GM19239 (cell line): ENCODE data around the gene DMD.

Source experiments
- DNase-seq: peaks from one replicate; pipeline ENCODE4 v3.0.0; 2011; ENCODE audit warnings: low spot score; ENCODE audit not compliant: insufficient read length
- FAIRE-seq: peaks from 2 replicates; lab custom pipeline; 2011; peaks lifted over from hg19 to GRCh38; lab: Jason Lieb, UNC

DMD gene

GRCh38 chrX:31297881-31298280 lies 1913.5 kb downstream of the DMD start:
- FAIRE-seq (no peak), DNase-seq (no peak)

DNA sequence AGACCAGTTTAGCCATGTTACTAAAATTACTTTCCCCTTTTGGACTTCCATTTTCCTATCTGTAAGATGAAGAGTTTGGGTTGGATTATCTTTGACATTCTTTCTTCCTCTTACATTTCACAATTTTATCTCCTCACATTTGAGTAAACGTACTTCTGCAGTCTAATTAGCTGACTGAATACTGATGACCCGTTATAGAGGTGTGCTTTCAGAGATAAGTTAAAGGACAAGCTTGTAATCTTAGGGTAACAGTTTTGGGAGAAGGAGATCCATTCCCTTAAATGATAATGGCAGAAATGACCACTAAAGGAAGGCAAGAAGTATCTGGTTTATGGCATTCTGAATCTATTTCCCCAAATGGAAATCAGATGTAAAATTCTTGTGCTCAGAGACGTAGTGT lies 1916.9 kb downstream of the DMD start:
- DNase-seq (no peak), FAIRE-seq (no peak)

GRCh38 chrX:31293409-31293808 lies 1917.9 kb downstream of the DMD start:
- no peak for FAIRE-seq
- no peak for DNase-seq

GRCh38 chrX:31291131-31291530 lies 1920.2 kb downstream of the DMD start:
- FAIRE-seq (no peak), DNase-seq (no peak)

DNA sequence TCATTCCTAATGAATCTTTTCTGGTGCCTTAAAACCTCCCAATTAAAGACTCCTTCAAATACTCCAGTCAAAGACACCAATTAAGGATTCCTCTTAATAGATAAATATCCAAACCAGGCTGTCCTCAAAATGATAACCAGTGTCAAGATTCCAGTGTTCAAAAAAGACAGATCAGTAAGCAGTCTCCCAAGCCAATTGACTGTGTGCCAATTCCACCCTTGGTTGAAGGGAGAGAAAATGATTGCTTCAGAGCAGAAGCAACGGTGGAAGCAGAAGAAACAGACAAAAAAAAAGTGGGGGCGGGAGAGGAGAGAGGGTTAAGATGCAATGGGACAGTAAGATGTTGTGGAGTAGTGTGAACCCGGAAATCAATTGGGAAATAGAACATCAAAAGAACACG lies 1923.5 kb downstream of the DMD start:
- DNase-seq (no peak), FAIRE-seq (no peak)

DNA sequence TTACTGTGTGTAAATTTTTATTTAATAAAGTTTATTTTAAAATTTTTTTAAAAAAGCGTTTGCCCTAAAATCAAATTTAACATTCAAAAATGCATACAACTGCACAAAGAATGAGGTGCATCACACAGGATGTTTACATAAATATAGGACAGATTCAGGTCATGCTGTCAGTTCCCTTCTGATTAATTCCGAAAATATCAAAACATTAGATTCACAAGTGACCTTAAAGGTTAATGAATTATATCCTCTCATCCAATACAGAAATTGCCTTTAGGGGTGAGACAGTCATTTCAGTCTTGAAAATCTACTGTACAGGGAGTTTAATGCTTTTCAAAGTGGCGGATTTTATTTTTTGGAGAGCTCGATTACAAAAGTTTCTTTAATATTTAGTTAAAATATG lies 1930.8 kb downstream of the DMD start:
- no peak for DNase-seq
- no peak for FAIRE-seq

GRCh38 chrX:31279359-31279758 lies 1932.0 kb downstream of the DMD start:
- DNase-seq (no peak), FAIRE-seq (no peak)

DNA sequence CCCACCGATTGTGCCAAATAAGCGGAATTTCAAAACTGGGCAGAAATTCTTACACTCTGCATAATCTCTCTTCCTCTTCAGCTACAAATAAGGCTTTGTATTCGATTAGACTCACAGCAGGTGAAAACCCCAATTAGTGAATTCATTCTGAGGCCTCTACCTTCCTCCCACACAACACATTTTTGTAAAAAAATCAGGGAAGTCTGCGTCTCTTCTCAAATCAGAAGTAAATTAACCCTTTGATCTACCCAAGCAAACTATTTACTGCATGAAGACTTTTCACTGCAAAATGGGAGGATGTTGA lies 1938.9 kb downstream of the DMD start:
- FAIRE-seq (peak; percentile 4), DNase-seq (no peak)

GRCh38 chrX:31271615-31272471 lies 1939.5 kb downstream of the DMD start:
- DNase-seq = no peak
- peak; percentile 21 for FAIRE-seq

DNA sequence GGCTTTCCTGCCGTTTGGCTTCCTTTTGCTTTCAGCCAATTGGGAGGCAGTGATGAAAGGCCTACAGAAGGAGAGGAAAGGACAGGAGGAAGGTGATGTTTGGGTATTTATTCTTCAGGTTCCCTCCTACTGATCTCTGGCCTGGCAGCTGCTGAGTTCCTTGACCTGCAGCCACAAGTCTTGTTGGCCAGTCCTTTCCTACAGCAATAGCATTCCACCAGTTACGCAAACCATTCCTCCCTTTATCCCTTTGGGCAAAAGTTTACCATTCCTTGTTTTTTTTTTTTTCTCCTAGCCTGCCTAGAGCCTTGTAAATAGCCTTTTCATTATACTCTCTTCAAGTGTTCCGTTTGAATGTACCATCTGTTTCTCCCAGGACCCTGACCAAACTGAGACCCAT lies 1941.4 kb downstream of the DMD start:
- FAIRE-seq = no peak
- DNase-seq = no peak

DNA sequence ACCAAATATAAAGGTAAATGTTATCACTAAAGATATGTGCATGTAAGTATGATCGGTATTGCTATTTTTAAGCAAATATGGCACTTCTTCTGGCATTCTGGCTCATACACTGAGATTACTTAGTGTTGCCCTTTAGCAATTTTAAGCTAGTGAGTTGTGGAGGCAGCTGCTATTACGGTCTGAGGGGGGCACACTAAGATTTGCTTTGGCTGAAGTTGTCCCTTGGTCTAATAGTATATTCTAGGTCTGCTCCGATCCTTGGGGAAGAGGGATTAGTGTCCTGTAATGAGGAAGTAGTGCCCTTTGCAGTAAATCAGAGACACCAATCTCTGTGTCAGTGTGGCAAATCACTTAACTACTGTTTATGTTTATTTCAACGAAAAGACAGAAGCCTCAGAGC lies 1943.0 kb downstream of the DMD start:
- DNase-seq (no peak), FAIRE-seq (no peak)

- FAIRE-seq (peak; percentile 83), DNase-seq (peak; percentile 32)
Measured at GRCh38 chrX:31266203-31267076, 1944.9 kb downstream of the DMD start.

DNA sequence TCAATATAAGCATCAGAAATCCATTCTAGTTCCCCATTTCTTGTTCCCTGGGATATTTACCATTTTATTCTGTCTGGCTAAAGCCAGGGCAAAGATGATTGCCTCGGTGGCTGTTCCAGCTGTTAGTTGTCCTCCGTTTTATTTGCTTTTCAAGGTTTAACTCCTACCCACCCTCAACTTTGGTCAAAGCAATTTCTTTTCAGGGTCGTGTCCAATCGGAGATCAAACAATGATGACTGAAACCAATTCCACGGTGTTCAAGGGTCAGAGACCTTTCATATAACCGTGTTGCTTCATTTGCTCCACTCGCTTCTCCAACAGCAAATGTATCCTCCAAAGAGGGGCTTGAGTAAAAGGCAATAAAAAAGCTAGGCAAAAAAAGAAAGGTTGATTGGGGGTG lies 1946.0 kb downstream of the DMD start:
- no peak for FAIRE-seq

GRCh38 chrX:31260351-31260750 lies 1951.0 kb downstream of the DMD start:
- FAIRE-seq = no peak
- DNase-seq = no peak

More for the DNA sequence above, 1946.0 kb downstream of the DMD start:
- no peak for DNase-seq

DNA sequence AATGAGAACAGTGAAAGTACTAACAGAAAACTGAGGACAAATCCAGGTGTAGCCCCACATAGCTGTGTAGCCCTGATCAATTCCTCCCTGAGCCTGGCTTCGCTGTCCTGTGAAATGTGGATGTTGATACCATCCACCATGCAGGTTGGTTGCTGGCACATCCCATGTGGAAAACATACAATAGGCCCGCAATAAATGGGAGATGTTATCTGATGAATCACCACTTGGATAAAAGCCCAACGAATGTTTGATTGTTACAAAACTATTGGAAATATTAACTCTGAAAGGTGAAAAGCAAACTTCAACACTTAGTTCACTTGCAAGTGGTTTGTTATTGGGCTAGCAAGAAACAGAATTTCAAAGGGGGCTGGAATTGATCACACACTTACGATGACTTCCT lies 1953.2 kb downstream of the DMD start:
- FAIRE-seq (peak; percentile 53), DNase-seq (no peak)

DNA sequence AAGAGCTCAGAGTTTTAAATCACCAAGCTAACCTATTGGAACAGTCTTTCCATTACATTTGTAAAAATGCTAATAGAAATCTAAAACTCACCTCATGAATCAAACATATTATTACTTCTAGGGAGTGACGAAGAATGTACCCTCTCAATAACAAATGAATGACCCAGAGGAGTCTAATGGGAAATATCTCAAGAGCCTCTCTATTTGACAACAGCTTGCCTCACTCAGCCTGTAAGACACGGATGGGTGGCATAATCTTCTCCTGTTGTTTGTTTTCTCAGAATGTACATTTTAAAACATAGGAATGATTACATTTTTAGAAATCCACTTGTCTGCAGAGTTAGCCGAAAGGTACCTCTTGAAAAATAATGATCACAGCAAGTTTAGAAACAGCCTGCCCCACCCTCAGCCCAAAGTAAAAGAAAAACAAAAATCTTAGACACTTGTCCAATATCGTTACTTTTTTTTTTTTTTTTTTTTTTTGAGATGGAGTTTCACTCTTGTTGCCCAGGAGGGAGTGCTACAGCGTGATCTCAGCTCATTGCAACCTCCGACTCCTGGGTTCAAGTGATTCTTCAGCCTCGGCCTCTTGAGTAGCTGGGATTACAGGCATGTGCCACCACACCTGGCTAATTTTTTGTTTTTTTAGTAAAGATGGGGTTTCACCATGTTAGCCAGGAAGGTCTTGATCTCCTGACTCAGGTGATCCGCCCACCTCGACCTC lies 1955.9 kb downstream of the DMD start:
- FAIRE-seq = no peak
- no peak for DNase-seq

DNA sequence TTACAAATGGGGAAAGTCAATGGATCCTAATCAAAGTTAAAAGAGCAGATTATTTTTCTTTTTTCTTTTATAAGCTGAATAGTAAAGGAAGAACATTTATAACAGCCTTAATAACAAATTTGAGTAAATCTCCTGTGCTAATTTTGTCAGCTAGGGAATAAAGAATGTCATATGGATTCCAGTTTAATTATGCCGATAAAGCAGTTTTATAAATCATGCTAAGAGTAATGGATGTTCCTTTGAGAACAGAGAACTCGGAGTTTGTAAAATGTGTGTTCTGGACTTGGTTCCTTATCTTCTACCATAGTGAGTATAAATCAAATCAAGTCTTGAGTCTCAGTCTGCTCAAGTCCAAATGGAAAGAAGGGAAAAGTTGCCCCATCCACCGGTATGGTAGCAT lies 1959.2 kb downstream of the DMD start:
- DNase-seq (no peak), FAIRE-seq (no peak)

- FAIRE-seq = no peak
- no peak for DNase-seq
Measured at GRCh38 chrX:31251336-31251735, 1960.0 kb downstream of the DMD start.

GRCh38 chrX:31245714-31246113 lies 1965.6 kb downstream of the DMD start:
- FAIRE-seq (peak; percentile 89), DNase-seq (no peak)

DNA sequence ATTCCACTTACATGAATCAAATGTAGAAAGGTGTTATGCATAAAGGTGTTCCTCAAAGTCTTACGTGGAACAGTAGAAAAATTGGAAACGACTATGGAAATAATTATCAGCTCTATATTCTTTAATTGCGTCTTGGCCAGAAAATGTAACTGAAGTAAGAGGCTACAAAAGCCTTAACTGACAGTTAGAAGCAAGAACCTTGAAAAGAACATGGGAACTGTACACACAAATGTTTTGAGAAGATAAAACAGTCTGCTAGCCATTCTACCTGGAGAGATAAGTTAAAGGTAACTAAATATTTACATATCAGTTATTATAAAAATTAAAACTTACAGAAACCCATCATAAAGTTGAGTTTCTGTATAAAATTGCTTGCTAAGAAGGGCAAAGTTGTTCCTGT lies 1967.5 kb downstream of the DMD start:
- DNase-seq (no peak), FAIRE-seq (no peak)

DNA sequence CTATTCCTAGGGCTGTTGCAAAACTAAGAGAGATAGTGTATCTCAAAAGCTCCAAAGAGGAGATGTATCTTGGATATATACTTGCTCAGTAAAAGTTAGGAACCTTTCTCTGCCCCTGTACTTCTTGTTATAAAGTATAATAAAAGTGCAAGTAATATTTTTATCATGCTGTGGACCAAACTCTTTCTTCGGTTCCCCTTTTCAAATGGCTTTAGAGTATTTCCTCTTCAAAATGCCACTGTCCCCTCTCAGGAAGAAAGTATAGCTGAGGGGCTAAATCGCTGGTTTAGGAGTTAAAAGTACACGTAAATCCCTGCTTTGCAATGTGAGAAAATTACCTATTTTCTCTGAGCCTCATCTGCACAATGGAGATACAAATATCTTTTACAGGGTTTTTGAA lies 1970.4 kb downstream of the DMD start:
- FAIRE-seq (peak; percentile 88), DNase-seq (no peak)
